ENCODE results near the gene SIGLEC14.
"Not testable (repeated sequence)": the region's sequence is repeated elsewhere in the genome, so short reads cannot be mapped to it uniquely, and the experiment has no call there.

DNA sequence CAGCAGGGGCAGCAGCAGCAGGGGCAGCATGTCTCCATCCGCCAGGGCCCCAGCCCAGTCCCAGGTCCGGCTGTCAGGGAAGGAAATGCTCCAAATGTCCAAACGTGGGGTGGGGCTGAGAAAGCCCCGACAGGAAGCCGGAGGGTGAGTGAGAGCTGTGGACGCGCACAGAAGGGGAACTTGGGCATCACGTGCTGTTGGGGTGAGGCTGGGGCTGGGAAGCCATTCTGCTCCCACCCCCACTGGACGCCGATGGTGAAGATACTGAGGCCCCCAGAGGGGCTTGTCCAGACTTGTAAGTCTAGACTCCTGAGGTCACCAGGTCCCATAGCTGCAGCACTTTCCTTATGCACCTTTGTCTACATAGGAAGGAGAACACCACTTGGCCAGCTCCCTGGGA lies at the start of gene SIGLEC14:
- TF ChIP-seq CTCF (IDR thresholded peaks at IDR 0.05; ENCODE audit: low read depth, low read length, poor library complexity, severe bottlenecking); EZH2phosphoT487 (IDR thresholded peaks at IDR 0.05; ENCODE audit: borderline replicate concordance, low read length): not testable (repeated sequence)
